ENCODE measurements around the gene AFF2. TPM values are rescaled to one million over a fixed set of nuclear protein-coding genes. Genes with fewer than 3 reads are reported as not detected.

AFF2 gene
- total RNA-seq, 1 donor, result not detected

- no peak for TF ChIP-seq CTCF (IDR thresholded peaks at IDR 0.05; ENCODE audit: insufficient read depth, low read depth, low read length)
- no peak for DNase-seq (ENCODE audit: low read depth)
Measured at GRCh38 chrX:149010013-149010852, 509.8 kb downstream of the AFF2 start.

GRCh38 chrX:149010853-149011224, 510.4 kb downstream of the AFF2 start:
- H3K4me3 ChIP-seq (ENCODE audit: low read depth, low read length), result no peak overlapping the region
- DNase-seq (ENCODE audit: low read depth), result no peak
- no peak for TF ChIP-seq CTCF (IDR thresholded peaks at IDR 0.05; ENCODE audit: insufficient read depth, low read depth, low read length)

More at GRCh38 chrX:149010013-149010852, 509.8 kb downstream of the AFF2 start:
- no peak overlapping the region for H3K4me3 ChIP-seq (ENCODE audit: low read depth, low read length)

GRCh38 chrX:149013081-149013480, 512.7 kb downstream of the AFF2 start:
- DNase-seq (ENCODE audit: low read depth), result no peak
- TF ChIP-seq CTCF (IDR thresholded peaks at IDR 0.05; ENCODE audit: insufficient read depth, low read depth, low read length), result no peak
- H3K4me3 ChIP-seq (ENCODE audit: low read depth, low read length), result no peak overlapping the region

GRCh38 chrX:149021159-149021558, 520.7 kb downstream of the AFF2 start:
- TF ChIP-seq CTCF (IDR thresholded peaks at IDR 0.05; ENCODE audit: insufficient read depth, low read depth, low read length), result no peak
- no peak overlapping the region for H3K4me3 ChIP-seq (ENCODE audit: low read depth, low read length)
- no peak for DNase-seq (ENCODE audit: low read depth)

- DNase-seq (ENCODE audit: low read depth), result no peak
- H3K4me3 ChIP-seq (ENCODE audit: low read depth, low read length), result no peak overlapping the region
- TF ChIP-seq CTCF (IDR thresholded peaks at IDR 0.05; ENCODE audit: insufficient read depth, low read depth, low read length), result no peak
Measured at GRCh38 chrX:149022485-149022884, 522.1 kb downstream of the AFF2 start.

GRCh38 chrX:149032449-149032848, 532.0 kb downstream of the AFF2 start:
- H3K4me3 ChIP-seq (ENCODE audit: low read depth, low read length), result no peak overlapping the region
- DNase-seq (ENCODE audit: low read depth), result no peak
- no peak for TF ChIP-seq CTCF (IDR thresholded peaks at IDR 0.05; ENCODE audit: insufficient read depth, low read depth, low read length)

GRCh38 chrX:149036086-149036485, 535.7 kb downstream of the AFF2 start:
- H3K4me3 ChIP-seq (ENCODE audit: low read depth, low read length), result no peak overlapping the region
- no peak for DNase-seq (ENCODE audit: low read depth)
- no peak for TF ChIP-seq CTCF (IDR thresholded peaks at IDR 0.05; ENCODE audit: insufficient read depth, low read depth, low read length)
